ENCODE measurements around the gene POLR2E.

- TF ChIP-seq EZH2 (IDR thresholded peaks at IDR 0.05; ENCODE audit: low read depth, low read length, severe bottlenecking), result no peak
- TF ChIP-seq ASH2L (IDR thresholded peaks at IDR 0.05; ENCODE audit: low read length), result no peak
- TF ChIP-seq POLR2A (IDR thresholded peaks at IDR 0.05; ENCODE audit: control extremely low read depth in 1 of 2, low read depth in 2 of 2, low read length in 2 of 2), result no peak
- no peak for TF ChIP-seq POLR2AphosphoS5 (IDR thresholded peaks at IDR 0.05; ENCODE audit: low read depth, low read length)
- no peak for TF ChIP-seq CTCF (IDR thresholded peaks at IDR 0.05; ENCODE audit: control extremely low read depth in 1 of 3, insufficient read depth in 1 of 3, low read depth in 1 of 3, low read length in 3 of 3)
- no peak for TF ChIP-seq RAD21 (IDR thresholded peaks at IDR 0.05 in 1 of 2, conservative IDR thresholded peaks at IDR 0.05 in 1 of 2; ENCODE audit: low read depth in 2 of 2, low read length in 2 of 2)
- no peak for TF ChIP-seq SP1 (IDR thresholded peaks at IDR 0.05; ENCODE audit: low read depth, low read length)
- TF ChIP-seq E2F6 (IDR thresholded peaks at IDR 0.05), result no peak
- TF ChIP-seq TAF1 (IDR thresholded peaks at IDR 0.05; ENCODE audit: low read depth, low read length), result no peak
- no peak for TF ChIP-seq JUND (IDR thresholded peaks at IDR 0.05; ENCODE audit: low read length)
- TF ChIP-seq RFX5 (IDR thresholded peaks at IDR 0.05; ENCODE audit: borderline replicate concordance, low read depth, low read length), result no peak
- no peak for TF ChIP-seq EGR1 (IDR thresholded peaks at IDR 0.05; ENCODE audit: borderline replicate concordance, low read depth, low read length)
- TF ChIP-seq EP300 (IDR thresholded peaks at IDR 0.05; ENCODE audit: borderline replicate concordance in 1 of 2, low read depth in 2 of 2, low read length in 2 of 2), result no peak
These were observed 15.8 kb upstream of the POLR2E start for GRCh38 chr19:1110809-1111640.
